HG02885 (cell line): ENCODE data around the gene BRAT1.

Experiments
- ATAC-seq: cut with Tn5 transposase; IDR thresholded peaks from one replicate; pipeline ENCODE4 v1.9.1; 2021; ENCODE audit warnings: mild to moderate bottlenecking; ENCODE audit not compliant: unreplicated experiment, poor library complexity

Gene BRAT1

GRCh38 chr7:2503056-2503941 lies 52.0 kb downstream of the BRAT1 start:
- no peak for ATAC-seq

GRCh38 chr7:2502647-2502966 lies 52.7 kb downstream of the BRAT1 start:
- ATAC-seq: no peak

DNA sequence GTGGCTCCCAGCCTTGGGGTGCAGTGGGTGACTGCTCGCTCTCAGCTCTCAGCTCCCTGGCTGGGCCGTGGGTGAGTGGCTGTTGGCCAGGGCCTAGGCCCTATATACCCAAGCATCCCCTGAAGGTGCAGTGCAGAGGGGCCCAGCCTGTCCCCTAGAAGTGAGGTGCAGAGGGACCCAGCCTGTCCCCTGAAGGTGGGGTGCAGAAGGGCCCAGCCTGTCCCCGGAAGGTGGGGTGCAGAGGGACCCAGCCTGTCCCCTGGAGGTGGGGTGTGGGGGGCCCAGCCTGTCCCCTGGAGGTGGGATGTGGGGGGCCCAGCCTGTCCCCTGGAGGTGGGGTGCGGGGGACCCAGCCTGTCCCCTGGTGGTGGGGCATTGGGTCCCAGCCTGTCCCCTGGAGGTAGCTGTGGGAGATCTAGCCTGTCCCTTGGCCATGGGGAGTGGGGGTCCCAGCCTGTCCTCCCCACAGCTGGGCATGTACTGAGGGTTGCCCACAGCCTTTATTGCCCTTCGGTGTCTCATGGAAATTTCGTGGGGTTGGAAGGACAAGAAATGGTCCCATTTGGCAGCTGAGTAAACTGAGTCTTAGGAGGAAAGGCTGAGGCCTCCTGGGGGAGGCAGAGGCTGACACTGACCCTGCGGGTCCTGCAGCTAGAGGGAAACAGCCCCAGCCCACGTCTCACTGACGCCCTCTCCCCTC lies 53.2 kb downstream of the BRAT1 start:
- no peak for ATAC-seq

GRCh38 chr7:2500701-2501100 lies 54.6 kb downstream of the BRAT1 start:
- no peak for ATAC-seq

DNA sequence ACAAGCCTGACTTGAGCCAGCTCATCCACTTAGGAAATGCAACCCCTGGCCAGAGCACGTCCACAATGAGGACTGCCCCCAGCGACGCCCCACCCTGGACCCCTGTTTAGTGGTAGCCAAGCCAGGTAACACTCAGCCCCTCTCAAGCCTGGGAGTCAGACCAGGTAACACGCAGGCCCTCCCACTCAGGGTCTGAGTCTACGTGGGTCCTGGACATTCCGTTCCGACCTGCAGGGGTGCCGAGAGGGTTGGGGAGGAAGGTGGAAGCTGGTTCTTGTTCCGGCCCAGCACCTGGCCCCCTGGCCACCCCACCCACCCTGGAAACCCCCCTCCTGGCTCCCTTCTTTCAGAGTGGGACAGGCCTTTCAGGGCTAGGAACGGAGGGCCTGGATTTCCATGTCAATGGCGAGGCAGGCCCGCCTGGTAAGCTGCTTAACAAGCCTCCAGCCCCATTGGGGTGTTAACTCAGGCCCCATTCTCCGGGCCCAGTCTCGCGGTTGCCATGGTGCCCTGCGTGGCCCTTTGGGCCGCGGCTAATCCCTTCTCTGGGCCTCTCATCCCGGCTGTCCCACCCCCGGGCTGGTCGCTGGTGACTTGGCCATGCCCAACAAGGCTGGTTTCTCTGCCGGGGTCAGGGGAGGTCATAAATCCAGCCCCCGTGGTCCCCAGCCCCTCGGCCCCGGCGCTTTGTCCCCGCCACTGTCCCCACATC lies 55.4 kb downstream of the BRAT1 start:
- ATAC-seq: no peak

DNA sequence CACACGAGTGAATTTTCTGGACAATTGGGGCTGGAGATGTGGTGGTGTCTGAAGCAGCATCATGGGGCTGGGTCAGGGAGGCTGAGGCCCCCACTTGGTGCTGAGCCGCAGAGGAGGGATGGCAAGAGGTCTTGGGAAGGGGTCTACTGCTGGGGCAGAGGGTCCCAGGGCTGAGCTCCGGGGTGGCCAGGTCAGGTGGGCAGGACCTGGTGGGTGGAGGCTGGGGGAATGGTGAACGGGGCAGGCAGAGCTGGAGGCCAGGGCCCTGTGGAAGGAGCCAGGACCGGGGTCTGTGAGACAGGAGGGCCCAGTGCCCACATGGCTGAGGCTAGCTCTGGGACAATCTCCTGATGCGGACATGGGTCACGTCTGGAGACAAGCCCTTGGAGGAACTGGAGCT lies 56.1 kb downstream of the BRAT1 start:
- no peak for ATAC-seq

- ATAC-seq: no peak
These were observed 56.6 kb downstream of the BRAT1 start for GRCh38 chr7:2498708-2499107.

GRCh38 chr7:2497500-2498336 lies 57.6 kb downstream of the BRAT1 start:
- no peak for ATAC-seq

- ATAC-seq: no peak
These were observed 58.3 kb downstream of the BRAT1 start for GRCh38 chr7:2497065-2497464.

- ATAC-seq: no peak
These were observed 58.9 kb downstream of the BRAT1 start for GRCh38 chr7:2496375-2496774.

DNA sequence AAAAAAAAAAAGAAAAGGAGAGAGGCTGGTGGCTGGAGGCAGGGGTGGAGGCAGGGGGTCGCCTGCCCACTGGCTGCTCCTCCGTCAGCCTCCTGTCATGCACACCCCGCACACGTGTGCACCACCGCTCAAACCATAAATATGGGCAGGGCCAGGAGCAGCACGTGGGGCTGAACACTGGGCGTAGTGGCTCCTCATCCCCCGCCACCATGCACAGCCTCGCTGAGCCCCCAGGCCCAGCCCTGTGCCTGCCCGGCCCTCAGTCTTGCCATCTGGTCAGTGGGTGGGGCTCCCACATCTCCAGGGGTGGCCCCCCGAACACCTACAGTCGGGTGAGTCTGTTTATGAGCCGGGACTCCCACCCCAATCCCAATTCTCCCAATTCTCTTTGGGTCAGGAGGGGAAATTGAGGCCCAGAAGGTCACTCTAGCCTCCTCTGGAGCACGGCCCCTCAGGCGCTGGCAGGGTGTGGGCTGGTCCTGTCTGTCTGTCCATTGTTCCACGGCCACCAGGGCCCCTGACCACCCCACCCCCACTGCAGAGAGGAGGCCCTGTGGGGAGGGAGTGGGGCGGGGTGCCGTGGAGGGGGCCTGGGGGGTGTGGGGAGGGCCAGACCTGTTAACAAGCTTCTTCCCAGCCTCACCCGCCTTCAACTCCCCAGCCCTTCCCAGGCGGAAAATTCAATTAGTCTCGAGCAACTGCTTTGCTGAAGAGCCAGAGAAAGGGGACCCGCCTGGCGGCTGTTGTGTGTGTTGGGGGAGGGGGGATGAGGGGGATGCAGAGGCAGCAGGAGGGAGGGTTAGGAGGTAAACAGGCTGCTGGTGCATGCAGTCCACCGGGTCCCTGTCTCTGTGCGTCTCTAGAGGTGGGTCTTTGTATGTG lies 59.7 kb downstream of the BRAT1 start:
- ATAC-seq: no peak

GRCh38 chr7:2494191-2495130 lies 60.9 kb downstream of the BRAT1 start:
- no peak for ATAC-seq

GRCh38 chr7:2493205-2494164 lies 61.8 kb downstream of the BRAT1 start:
- no peak for ATAC-seq

DNA sequence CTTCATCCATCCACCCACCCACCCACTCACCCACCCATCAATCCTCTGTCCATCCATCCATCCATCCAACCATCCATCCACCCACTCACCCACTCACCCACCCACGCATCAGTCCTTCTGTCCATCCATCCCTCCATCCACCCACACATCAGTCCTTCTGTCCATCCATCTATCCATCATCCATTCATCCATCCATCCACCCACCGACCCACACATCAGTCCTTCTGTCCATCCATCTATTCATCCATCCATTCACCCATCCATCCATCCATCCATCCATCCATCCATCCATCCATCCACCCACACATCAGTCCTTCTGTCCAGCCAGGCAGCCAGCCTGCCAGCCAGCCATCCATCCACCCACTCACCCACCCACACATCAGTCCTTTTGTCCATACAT lies 63.3 kb downstream of the BRAT1 start:
- no peak for ATAC-seq

DNA sequence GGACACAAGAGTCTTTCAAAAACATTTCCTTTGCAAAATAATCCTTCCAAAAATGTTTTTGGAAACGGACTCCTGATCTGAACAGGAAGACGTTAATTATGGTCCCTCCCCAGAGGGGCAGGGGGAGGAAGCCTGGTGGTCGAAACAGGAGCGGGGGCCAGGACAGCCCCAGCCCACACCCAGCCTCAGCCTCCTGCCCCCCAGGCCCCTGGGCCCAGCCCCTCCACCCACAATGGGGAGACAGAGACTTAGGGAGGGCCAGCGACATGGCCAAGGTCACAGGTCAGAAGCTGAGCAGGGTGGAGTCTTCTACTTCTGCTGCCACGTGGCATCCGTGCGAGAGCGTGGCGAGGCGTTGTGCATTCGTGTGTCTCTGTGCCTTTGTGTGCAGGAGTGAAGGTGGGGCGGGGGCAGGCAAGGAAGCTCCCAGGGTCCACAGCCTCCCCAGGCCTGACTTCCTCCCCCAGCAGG lies 65.1 kb downstream of the BRAT1 start:
- ATAC-seq: no peak

- ATAC-seq: no peak
These were observed 66.6 kb downstream of the BRAT1 start for GRCh38 chr7:2488681-2489080.

GRCh38 chr7:2488272-2488645 lies 67.1 kb downstream of the BRAT1 start:
- ATAC-seq: no peak
